ENCODE measurements around the gene OPN3.

GRCh38 chr1:241638909-241639622, 1.1 kb downstream of the OPN3 start:
- no peak for TF ChIP-seq POLR2A (IDR thresholded peaks at IDR 0.05)
- TF ChIP-seq CTCF (IDR thresholded peaks at IDR 0.05), result no peak

Measured in vagina (tissue), 2 donors.